Stimulated activated CD4-positive, alpha-beta T cell treated with anti-CD3 and anti-CD28 coated beads, TNF-alpha, amount 100 ng/mL, for 1 hour (primary cell): ENCODE results near the gene ZNF761.

Experiments
- DNase-seq, 3 donors: peaks; one replicate each; pipeline ENCODE4 v3.0.0-alpha.2; 2020; ENCODE audit warnings: low read depth in 3 of 3, low spot score in 1 of 3

The ZNF761 gene

DNA sequence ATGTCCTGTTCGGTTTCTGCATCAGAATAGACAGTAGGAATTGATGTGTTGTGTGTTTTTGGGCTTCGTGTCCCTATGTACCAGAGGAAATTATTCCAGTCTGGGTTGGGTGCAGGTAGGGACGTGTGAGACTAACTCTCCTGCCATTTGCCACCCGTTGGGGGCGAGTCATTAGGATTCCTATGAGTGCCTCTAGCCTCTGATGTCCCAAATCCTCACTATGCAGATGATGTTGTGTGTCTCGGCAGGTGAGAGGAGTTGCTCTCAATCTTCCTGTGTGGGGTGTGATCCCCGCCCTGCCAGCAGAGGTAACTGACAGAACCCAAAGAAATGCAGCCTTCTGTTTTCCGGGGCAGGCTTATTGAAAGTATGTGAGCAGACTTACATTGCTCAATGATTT, 74.9 kb downstream of the ZNF761 start:
- no peak for DNase-seq
